ENCODE data around the gene TSPAN3. TPM values are rescaled to one million over a fixed set of nuclear protein-coding genes. Genes with fewer than 3 reads are reported as not detected.

The TSPAN3 gene
- polyA plus RNA-seq, 4 donors, result 391 to 515 (median 455) TPM

GRCh38 chr15:77025083-77025901 lies 45.6 kb downstream of the TSPAN3 start:
- DNase-seq (ENCODE audit: low read depth in 4 of 4, low spot score in 2 of 4), result no peak

DNA sequence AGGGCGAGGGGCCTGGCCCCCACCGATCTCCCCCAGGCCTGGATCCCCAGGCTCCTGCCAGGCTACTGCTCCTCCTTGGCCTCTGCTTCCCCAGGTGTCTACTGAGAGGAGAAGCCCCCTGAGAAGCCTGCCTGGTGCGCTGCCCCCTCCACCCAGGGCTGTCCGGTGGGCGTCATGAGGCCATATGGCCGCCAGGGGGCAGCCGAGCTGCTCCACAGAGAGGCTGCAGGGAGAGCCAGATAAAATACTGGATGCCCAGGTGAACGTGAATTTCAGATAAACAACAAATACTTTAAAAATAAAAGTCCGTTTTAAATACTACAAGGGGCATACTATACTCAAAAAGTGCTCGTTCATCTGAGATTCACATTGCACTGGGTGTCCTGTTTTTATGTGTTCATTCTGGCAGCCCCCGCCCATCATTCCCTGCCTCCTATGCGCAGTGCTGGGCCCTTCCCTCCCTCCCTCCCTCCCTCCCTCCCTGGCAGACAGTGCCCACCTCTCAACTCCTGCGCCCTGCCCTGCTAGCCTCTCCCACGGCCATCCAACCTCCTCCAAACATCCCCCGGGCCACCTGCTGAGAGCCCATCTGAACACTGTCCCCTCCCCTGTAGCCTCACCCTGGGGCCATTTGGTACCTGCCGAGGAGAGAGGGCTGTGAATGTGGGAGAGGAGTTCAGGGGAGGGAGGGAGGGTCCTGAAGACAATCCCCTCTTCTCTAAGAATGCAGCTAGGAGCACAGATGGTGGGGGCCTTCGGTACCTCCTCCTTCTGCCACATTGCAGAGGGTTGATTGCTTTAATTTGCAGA lies 46.4 kb downstream of the TSPAN3 start:
- DNase-seq (ENCODE audit: low read depth in 4 of 4, low spot score in 2 of 4), result peak in 2 of 4 donors; percentile 18 to 49

GRCh38 chr15:77023576-77024272 lies 47.2 kb downstream of the TSPAN3 start:
- DNase-seq (ENCODE audit: low read depth in 4 of 4, low spot score in 2 of 4), result no peak

DNA sequence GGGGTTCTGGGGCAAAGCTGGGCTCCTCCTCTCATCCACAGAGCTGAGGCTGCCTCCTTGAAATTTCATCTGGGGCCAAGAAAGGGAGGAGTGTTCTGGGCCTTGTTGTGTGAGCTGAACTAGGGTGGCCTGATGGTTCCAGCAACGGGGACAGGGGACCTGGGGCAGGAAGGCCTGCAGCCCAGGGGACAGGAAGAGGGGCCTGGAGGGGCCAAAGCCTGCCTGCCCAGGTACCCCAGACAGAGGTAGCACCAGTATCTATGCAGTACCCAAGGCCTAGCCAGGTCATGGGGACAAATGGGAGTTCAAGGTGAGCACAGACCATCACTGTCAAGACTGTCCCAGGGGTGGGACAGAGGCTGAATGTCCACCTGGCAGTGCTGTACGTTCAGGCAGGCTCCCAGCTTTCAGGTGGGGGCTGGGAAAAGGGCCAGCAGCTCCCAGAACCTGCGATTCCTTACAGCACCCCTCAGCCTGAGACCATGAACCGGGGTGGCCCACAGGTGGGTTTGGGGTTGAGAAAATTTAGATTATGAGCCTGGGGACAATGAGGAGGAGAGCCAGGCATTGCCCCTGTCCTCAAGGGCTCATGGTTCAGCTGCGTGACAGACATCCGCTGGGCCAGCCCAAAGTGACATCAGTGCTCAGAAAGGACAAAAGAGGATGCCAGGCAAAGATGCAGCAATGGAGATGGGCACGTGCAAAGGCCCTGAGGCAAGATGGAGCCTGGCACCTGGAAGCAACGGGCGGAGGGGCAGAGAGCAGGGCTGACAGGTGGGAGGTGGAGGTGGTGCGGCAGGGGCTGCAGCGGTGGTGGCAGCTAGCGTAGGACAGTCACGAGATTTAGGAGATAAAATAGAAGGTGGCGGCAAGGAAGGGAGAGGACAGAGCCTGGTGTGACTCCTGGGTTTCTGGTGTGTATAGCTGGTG lies 48.0 kb downstream of the TSPAN3 start:
- DNase-seq (ENCODE audit: low read depth in 4 of 4, low spot score in 2 of 4), result no peak

DNA sequence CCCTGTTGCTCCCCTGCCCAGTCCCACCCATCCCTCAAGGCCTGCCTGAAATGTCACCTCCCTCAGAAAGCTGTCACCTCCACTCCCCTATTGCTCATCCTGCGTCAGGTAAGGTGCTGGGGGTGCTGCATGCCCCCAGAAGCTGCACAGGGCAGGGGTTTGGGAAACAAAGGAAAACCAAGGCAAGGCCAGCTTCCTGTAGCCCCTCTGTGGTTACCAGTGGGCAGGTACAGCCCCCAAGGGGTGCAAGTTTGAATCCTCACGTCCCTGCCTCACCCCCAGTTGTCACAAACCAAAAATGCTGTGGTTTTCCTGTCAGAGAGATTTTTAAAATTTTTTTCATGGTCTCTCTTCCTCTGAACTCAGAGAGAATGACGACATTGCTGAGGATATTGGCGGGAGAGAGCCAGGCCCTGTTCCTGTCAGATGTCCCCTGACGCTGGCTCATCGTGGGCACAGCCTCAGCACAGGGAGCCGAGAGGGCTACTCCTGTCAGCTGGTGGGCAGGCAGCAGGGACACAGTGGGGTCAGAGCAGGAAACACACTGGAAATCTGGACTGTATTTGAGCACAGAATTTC lies 49.0 kb downstream of the TSPAN3 start:
- DNase-seq (ENCODE audit: low read depth in 4 of 4, low spot score in 2 of 4), result no peak

- no peak for DNase-seq (ENCODE audit: low read depth in 4 of 4, low spot score in 2 of 4)
Observed at GRCh38 chr15:77021088-77021481, 49.8 kb downstream of the TSPAN3 start.

DNA sequence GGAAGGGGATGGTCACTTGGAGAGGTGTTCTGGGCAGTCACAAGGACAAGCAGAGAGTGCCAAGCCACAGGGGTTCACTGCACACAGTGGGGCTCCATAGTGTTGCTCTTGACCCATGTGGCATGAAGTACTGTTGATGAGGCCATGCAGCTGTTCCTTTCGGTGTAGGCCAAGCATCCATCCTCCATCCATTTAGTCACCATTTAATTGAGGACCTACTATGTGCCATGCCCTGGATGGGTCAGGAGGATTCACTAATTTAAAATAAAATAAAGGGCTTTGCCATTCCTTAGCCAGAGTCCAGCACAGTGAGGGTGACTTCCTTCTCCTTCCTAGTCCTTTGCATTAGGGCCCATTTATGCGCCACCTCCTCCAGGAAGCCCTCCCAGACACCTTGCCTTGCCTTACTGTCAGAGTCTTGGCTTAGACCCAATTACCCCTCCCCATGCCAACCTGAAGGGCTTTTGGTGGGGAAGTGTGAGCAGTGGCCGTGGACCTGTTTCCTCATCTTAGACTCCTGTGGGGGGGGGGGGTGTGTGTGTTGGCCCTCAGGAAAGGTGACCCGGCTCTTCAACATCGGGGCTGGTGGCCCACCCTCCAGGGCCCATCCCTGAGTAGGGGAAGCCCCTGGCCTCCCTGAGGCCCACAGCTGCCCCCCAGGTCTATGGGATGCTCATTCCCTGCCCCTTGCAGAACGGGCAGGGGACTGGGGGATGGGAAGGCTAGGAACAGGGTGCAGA lies 50.4 kb downstream of the TSPAN3 start:
- DNase-seq (ENCODE audit: low read depth in 4 of 4, low spot score in 2 of 4), result no peak

DNA sequence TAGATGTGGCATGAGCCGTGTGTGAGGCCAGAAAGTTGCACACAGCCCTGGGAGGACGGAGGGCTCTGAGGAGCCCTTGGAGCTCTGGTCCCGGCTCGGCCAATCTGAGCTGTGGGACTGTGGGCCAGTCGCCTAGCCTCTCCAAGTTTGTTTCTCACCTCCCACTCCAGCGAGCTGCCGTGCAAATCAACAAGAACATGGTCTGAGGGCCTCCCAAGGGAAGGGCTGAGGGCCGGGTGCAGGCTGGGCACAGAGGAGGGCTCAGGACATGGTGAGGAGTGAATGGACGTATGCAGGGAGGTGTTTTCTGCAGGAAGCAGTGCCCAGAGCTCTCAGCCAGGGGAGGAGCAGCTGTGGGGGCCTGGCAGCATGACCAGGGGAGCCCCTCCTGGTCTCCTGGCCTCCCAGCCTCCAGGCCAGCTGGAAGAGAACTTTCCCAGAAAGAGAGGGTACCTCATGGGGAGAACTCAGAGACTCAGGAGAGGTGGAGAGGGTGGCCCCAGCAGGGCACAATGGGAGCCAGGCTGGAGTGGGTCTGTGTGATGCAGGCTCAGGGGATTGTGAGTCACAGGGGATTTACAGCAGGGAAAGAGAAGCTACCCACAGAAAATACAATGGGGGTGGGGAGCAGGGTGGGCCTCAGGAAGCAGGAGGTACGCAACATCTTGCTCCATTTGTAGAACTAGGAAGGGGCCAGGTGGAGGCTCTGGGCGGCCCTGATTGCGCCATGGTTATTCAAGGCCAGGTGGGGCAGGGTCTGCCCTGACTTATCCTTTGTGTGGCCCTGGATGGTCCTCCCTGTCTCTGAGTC lies 51.2 kb downstream of the TSPAN3 start:
- DNase-seq (ENCODE audit: low read depth in 4 of 4, low spot score in 2 of 4), result no peak

- no peak for DNase-seq (ENCODE audit: low read depth in 4 of 4, low spot score in 2 of 4)
Observed at GRCh38 chr15:77018796-77019505, 52.0 kb downstream of the TSPAN3 start.

- DNase-seq (ENCODE audit: low read depth in 4 of 4, low spot score in 2 of 4), result no peak
Observed at GRCh38 chr15:77017761-77018720, 52.9 kb downstream of the TSPAN3 start.

GRCh38 chr15:77017091-77017660 lies 53.7 kb downstream of the TSPAN3 start:
- DNase-seq (ENCODE audit: low read depth in 4 of 4, low spot score in 2 of 4), result no peak

DNA sequence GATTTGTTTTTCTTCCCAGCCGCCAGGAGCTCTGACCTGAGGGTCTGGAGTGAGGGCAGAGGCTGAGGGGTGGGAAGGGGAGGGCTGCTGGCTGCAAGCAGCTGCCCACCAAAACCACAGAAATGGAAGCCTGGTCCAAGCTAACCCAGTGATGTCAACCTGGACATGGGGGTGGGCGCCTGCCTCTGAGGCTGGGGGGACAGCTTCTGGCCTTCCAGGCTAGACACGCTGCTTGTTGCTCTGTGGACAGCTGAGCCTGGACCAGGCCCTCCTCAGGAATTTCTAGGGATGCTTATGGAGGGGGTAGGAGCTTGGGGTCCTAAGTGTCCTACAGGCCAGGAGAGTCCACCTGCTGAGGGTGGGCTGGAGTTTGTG lies 54.6 kb downstream of the TSPAN3 start:
- DNase-seq (ENCODE audit: low read depth in 4 of 4, low spot score in 2 of 4), result no peak

DNA sequence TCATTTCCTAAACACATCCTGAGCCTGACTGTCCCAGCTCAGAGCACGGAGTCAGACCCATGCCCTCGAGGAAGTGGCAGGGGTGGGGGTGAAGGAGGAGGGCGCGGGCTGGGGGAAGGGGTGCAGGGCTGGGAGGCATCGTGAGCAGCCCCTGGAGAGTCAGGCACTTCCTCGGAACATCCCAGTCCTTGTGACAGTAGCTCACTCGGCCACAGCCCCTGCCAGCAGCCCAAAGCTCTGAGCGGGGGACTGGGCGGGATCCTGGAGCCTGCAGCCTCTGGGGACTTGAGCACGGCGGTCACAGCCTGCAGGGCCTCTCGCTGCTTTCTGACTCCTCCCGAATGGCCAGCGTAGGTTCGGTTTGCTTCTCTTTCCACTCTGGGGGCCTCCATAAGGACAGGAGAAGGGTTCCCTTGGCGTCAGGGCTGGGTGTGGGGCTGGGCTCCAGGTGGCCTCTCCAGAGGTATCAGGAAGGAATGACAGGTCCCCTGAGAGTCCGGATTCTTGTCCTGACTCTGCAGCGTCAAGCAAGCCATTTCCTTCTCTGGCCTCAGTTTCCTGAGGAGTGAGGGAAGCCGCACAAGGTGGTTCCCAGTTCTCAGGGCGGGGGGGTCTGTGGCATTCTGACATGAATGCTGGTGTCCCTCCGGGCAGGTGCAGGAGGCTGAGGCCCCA lies 55.1 kb downstream of the TSPAN3 start:
- no peak for DNase-seq (ENCODE audit: low read depth in 4 of 4, low spot score in 2 of 4)

DNA sequence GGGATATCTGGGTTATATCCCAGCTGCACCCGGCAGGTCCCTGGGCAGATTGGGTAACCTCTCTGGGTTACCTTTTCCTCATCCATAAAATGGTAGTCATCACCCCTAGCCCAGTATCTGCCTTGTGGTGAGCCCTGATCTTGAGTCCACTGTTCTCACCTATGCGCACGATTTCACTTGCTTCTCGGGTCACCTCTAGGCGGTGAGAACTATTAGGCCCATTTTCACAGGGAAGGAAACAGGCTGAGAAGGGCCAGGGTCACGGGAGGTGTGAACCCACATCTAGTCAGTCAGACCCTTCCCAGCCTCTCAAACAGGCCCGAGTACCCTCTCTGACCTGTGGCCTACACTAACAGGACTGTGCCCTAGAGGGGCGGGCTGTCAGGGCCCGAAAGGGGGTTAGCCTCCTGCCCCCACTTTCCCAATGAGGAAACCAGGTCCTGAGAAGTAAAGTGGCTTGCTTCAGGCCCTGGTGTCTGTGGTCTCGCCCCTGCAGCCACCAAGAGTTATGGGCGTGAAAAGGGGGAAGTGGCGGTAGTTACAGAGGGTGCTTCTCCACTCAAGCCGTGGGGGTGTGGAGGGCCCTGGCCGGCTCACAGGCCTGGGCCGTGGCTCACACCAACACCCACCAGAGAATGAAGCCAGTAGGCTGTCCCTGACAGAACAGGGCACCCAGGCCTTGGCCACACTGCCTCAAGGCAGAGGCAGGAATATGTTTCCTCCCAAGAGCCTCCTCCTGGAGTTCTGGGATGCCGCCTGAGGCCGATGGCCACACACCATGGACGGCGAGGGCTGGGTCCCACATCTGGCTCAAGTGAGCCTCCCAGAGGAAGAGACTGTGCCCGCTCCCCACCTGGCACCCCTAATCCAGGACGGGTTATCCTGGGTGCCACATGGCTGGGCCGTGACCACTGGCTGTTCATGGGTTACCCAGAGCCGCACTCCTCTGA lies 56.5 kb downstream of the TSPAN3 start:
- no peak for DNase-seq (ENCODE audit: low read depth in 4 of 4, low spot score in 2 of 4)

- no peak for DNase-seq (ENCODE audit: low read depth in 4 of 4, low spot score in 2 of 4)
Observed at GRCh38 chr15:77013776-77014131, 57.2 kb downstream of the TSPAN3 start.
